K562 (cell line): ENCODE measurements around the gene NBPF6. TPM values are rescaled to one million over a fixed set of nuclear protein-coding genes. Genes with fewer than 3 reads are reported as not detected.

ENCODE experiments used
- CBFA2T2 ChIP-seq: fragments of 450-650 bp; conservative IDR thresholded peaks from 2 replicates; pipeline ENCODE4 v1.6.1; 2017; ENCODE audit warnings: mild to moderate bottlenecking
- CREB3 ChIP-seq: fragments of 450-650 bp; conservative IDR thresholded peaks from 2 replicates; pipeline ENCODE4 v1.6.1; 2016; ENCODE audit warnings: missing genetic modification characterization, low read depth, mild to moderate bottlenecking, missing compliant biosample characterization, moderate library complexity
- KLF6 ChIP-seq: fragments of 250-450 bp; sonication (Bioruptor Pico); IDR thresholded peaks from 2 replicates; pipeline ENCODE4 v1.4.0; 2020; ENCODE audit warnings: mild to moderate bottlenecking, moderate library complexity, borderline replicate concordance
- TAL1 ChIP-seq: fragments of 450-650 bp; IDR thresholded peaks from 2 replicates; pipeline ENCODE4 v1.6.1; 2016; ENCODE audit warnings: mild to moderate bottlenecking
- TCF3 ChIP-seq: sonication (generic); formaldehyde crosslinking; IDR thresholded peaks from 2 replicates; pipeline ENCODE4 v1.4.0; 2020; ENCODE audit warnings: mild to moderate bottlenecking, missing genetic modification reagents
- ZNF311 ChIP-seq: fragments of 250-450 bp; sonication (Bioruptor Pico); IDR thresholded peaks from 2 replicates; pipeline ENCODE4 v1.4.0; 2020; ENCODE audit warnings: mild to moderate bottlenecking, moderate library complexity
- ZNF407 ChIP-seq: fragments of 450-650 bp; IDR thresholded peaks from 2 replicates; pipeline ENCODE4 v1.6.1; 2016; ENCODE audit warnings: low read depth
- ZNF41 ChIP-seq: fragments of 250-450 bp; sonication (Bioruptor Pico); conservative IDR thresholded peaks from 2 replicates; pipeline ENCODE4 v1.4.0; 2020; ENCODE audit warnings: mild to moderate bottlenecking
- ZNF449 ChIP-seq: fragments of 250-450 bp; sonication (Bioruptor Pico); IDR thresholded peaks from 2 replicates; pipeline ENCODE4 v1.8.0; 2022; ENCODE audit warnings: moderate library complexity, mild to moderate bottlenecking, inconsistent platforms
- polyA plus RNA-seq, 8 experiments: library from polyadenylated mRNA; depleted of rRNA in 4 of 8; stranded (reverse) in 5 of 8; unstranded in 3 of 8; fragments of >200 nt; fragmentation: Nextera tagmentation in 2 of 8; fragmentation: Illumina TruSeq in 1 of 8; extraction: Ambion mirVana in 2 of 8; extraction: Trizol in 1 of 8; gene quantifications; 2 replicates each; pipeline versions ENCODE4 v1.2.1 to v1.2.3, GENCODE V29; 2011 to 2014; ENCODE audit warnings: inconsistent platforms in 1 of 8, missing spikeins in 1 of 8
- total RNA-seq, 7 experiments: library from RNA; depleted of rRNA in 6 of 7; stranded (reverse); fragments of >200 nt in 6 of 7; fragmentation: Illumina TruSeq in 2 of 7; extraction: Trizol in 2 of 7; gene quantifications; 2 replicates each; pipeline versions ENCODE4 v1.2.1 to v1.2.3, GENCODE V29; 2011 to 2021; ENCODE audit warnings: low replicate concordance in 1 of 7

The NBPF6 gene
- total and polyA plus RNA-seq, 9 of the 15 experiments (the other 6 are each of a cell fraction or from before 2014, with no cell fraction given) = 2.7 to 10.0 (median 6.0) TPM

- 0 out of 2 replicates have a peak, but pooled peaks have one; percentile 32 for TF ChIP-seq CREB3 (tag)
- peak; percentile 78; the same call in 1 of the 2 replicates for TF ChIP-seq KLF6 (CRISPR knock-in tag)
- TF ChIP-seq ZNF407 = peak; percentile 85
- peak; percentile 80 for TF ChIP-seq ZNF311 (CRISPR knock-in tag)
- TF ChIP-seq ZNF41 = peak; percentile 54; the same call in 1 of the 2 replicates
- peak; percentile 62 for TF ChIP-seq CBFA2T2
- TF ChIP-seq TCF3 = peak; percentile 36; the same call in 1 of the 2 replicates
- 0 out of 2 replicates have a peak, but pooled peaks have one; percentile 31 for TF ChIP-seq ZNF449 (CRISPR knock-in tag)
- peak; percentile 60; the same call in 1 of the 2 replicates for TF ChIP-seq TAL1
Measured at GRCh38 chr1:108517301-108517897, 67.3 kb downstream of the NBPF6 start (continued).
